Fibroblast of skin of back (primary cell): ENCODE data around the gene SHISAL1.

ENCODE experiments used
- DNase-seq: peaks from one replicate; pipeline ENCODE4 v3.0.0-alpha.2; 2013

Gene SHISAL1

GRCh38 chr22:44342347-44342956 lies 29.7 kb upstream of the SHISAL1 start:
- no peak for DNase-seq

GRCh38 chr22:44341431-44342346 lies 28.9 kb upstream of the SHISAL1 start:
- DNase-seq, result no peak

- DNase-seq, result no peak
Measured at GRCh38 chr22:44340271-44341239, 27.8 kb upstream of the SHISAL1 start.

GRCh38 chr22:44338906-44339305 lies 26.2 kb upstream of the SHISAL1 start:
- no peak for DNase-seq

GRCh38 chr22:44338177-44338810 lies 25.5 kb upstream of the SHISAL1 start:
- DNase-seq, result no peak

- peak; percentile 64 for DNase-seq
Measured at GRCh38 chr22:44337678-44338004, 24.9 kb upstream of the SHISAL1 start.

GRCh38 chr22:44336962-44337677 lies 24.4 kb upstream of the SHISAL1 start:
- no peak for DNase-seq

- no peak for DNase-seq
Measured at GRCh38 chr22:44335903-44336803, 23.4 kb upstream of the SHISAL1 start.

GRCh38 chr22:44335066-44335839 lies 22.5 kb upstream of the SHISAL1 start:
- DNase-seq, result no peak

GRCh38 chr22:44333847-44334635 lies 21.3 kb upstream of the SHISAL1 start:
- DNase-seq, result no peak

GRCh38 chr22:44332946-44333345 lies 20.2 kb upstream of the SHISAL1 start:
- no peak for DNase-seq

- peak; percentile 28 for DNase-seq
Measured at GRCh38 chr22:44331881-44332714, 19.3 kb upstream of the SHISAL1 start.

GRCh38 chr22:44330744-44331660 lies 18.3 kb upstream of the SHISAL1 start:
- no peak for DNase-seq

- no peak for DNase-seq
Measured at GRCh38 chr22:44330188-44330743, 17.5 kb upstream of the SHISAL1 start.

GRCh38 chr22:44329179-44329796 lies 16.5 kb upstream of the SHISAL1 start:
- DNase-seq, result no peak

- no peak for DNase-seq
Measured at GRCh38 chr22:44328762-44329161, 16.0 kb upstream of the SHISAL1 start.
